ENCODE data around the gene LONP2.

DNA sequence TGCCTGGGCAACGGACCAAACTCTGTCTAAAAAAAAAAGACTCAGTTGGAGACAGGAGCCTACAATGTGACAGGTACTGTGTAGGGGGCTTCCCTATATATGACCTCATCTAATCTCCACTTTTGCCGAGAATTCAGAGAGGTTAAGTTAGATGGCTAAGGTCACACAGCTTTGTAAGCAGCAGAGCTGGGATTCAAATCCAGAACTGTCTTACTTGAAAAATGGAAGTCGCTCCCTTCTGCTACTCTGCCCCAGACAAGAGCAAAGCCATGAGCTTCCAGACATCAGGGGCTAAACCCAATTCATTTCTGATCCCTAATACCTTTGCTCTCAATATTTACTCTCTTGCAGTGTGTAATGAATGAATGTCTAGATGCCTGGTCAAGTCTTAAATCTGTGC, 46.8 kb upstream of the LONP2 start:
- TF ChIP-seq CTCF (IDR thresholded peaks at IDR 0.05 in 8 of 11, conservative IDR thresholded peaks at IDR 0.05 in 3 of 11) (no peak), POLR2A (IDR thresholded peaks at IDR 0.05) (no peak), POLR2AphosphoS5 (IDR thresholded peaks at IDR 0.05) (no peak)

All from spleen (tissue), 7 donors.